SJCRH30 (cell line): ENCODE results near the gene TRIO. TPM values are rescaled to one million over a fixed set of nuclear protein-coding genes. Genes with fewer than 3 reads are reported as not detected.

ENCODE experiments used
- DNase-seq, 2 experiments: peaks; one replicate each; pipeline ENCODE4 v3.0.0-alpha.2; 2015 to 2020
- H3K27ac ChIP-seq: fragments of 250-450 bp; sonication (Bioruptor Pico); 2 replicates; pipeline ENCODE4 v1.5.1; 2020; ENCODE audit warnings: mild to moderate bottlenecking, moderate library complexity
- H3K27me3 ChIP-seq: fragments of 250-450 bp; sonication (Bioruptor Pico); 2 replicates; pipeline ENCODE4 v1.5.1; 2020; ENCODE audit warnings: mild to moderate bottlenecking, moderate library complexity
- H3K36me3 ChIP-seq: fragments of 250-450 bp; sonication (Bioruptor Pico); 2 replicates; pipeline ENCODE4 v1.5.1; 2020; ENCODE audit warnings: mild to moderate bottlenecking, moderate library complexity
- H3K4me1 ChIP-seq: fragments of 250-450 bp; sonication (Bioruptor Pico); 2 replicates; pipeline ENCODE4 v1.5.1; 2020; ENCODE audit warnings: mild to moderate bottlenecking, moderate library complexity
- H3K4me3 ChIP-seq: fragments of 250-450 bp; sonication (Bioruptor Pico); 2 replicates; pipeline ENCODE4 v1.5.1; 2020; ENCODE audit warnings: mild to moderate bottlenecking, moderate library complexity
- H3K9me3 ChIP-seq: fragments of 250-450 bp; sonication (Bioruptor Pico); replicated peaks from 2 replicates; pipeline ENCODE4 v1.5.1; 2020; ENCODE audit warnings: mild to moderate bottlenecking, moderate library complexity
- total RNA-seq: library from RNA; depleted of rRNA; stranded (reverse); fragments of >200 nt; shearing (Covaris generic); gene quantifications from 2 replicates; pipeline ENCODE4 v1.2.3, GENCODE V29; 2014

TRIO gene
- total RNA-seq, 1 experiment from 2014 or later = 82.9 TPM

DNA sequence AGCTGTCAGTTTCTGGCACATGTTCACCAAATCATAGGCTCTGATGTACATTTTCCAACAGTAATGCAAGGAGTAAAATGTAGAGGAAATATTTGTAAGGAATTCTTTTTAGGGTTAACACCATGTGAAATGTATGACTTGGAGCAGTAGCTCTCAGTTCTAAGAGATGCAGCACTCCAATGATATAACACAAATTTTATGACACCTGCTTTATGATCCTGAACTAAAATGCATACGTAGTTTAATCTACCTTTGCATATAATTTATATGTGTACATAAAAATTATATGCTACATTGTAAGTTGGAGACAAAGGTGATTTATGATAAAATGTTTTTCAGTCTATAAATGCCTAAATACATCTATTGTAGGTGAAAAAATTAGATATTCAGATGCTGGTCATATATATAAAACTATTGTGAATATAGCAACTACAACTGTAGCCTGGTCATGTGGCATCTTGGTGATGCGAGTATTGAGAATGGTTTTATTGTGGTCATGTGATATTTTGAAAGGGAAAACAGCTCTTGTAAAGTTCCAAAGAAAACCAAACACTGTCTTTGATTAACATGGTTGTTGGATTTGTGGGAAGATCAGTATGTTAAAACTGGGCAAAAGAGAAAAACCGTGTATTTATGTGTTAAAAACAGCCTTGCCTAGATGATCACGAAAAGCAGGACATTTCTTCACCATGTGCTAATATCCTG, 171.0 kb downstream of the TRIO start:
- Histone ChIP-seq H3K9me3 (no peaks in the 10 kb centered on the region), H3K27me3 (no peaks in the 10 kb centered on the region), H3K4me3 (no peak overlapping the region), H3K36me3 (peaks cover 9% of the 10 kb centered on the region), H3K4me1 (no peaks in the 10 kb centered on the region), H3K27ac (no peak overlapping the region)
- DNase-seq = no peak

DNA sequence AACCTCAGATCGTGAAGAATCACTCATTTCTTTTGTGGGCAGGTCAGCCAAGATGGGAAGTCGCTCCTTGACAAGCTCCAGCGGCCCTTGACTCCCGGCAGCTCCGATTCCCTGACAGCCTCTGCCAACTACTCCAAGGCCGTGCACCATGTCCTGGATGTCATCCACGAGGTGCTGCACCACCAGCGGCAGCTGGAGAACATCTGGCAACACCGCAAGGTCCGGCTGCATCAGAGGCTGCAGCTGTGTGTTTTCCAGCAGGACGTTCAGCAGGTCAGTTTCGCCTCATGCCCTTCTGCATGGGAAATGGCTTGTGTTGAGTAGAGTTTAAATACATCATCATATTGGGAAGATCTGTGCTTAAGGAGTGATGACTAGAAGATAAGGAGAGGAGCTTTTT, 173.3 kb downstream of the TRIO start:
- Histone ChIP-seq H3K9me3 (no peaks in the 10 kb centered on the region), H3K36me3 (peaks cover 14% of the 10 kb centered on the region), H3K27me3 (no peaks in the 10 kb centered on the region), H3K4me1 (no peaks in the 10 kb centered on the region), H3K27ac (no peak overlapping the region), H3K4me3 (no peak overlapping the region)
- no peak for DNase-seq

DNA sequence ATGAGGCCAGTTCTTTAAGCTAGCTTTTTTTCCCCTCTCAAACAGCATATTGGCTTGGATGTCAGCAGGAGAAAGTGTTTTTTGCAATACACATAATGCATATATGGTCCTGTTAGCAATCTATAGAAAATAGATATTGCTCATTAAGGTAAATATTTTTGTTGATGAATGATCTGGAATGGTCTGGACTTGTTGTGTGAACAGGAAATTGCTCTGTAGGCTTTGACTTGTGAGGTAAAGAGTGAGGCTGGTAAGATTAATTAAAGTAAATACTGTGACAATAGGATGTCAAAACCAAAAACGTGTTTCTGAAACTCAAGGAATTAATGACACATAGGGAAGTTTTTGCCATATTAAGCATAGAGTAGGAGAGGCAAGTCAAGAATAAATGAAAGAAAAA, 176.0 kb downstream of the TRIO start:
- no peaks in the 10 kb centered on the region for H3K27me3 ChIP-seq
- H3K4me3 ChIP-seq = no peak overlapping the region
- DNase-seq = no peak
- H3K36me3 ChIP-seq = peaks cover 12% of the 10 kb centered on the region
- H3K27ac ChIP-seq = no peak overlapping the region
- no peaks in the 10 kb centered on the region for H3K4me1 ChIP-seq
- H3K9me3 ChIP-seq = no peaks in the 10 kb centered on the region

DNA sequence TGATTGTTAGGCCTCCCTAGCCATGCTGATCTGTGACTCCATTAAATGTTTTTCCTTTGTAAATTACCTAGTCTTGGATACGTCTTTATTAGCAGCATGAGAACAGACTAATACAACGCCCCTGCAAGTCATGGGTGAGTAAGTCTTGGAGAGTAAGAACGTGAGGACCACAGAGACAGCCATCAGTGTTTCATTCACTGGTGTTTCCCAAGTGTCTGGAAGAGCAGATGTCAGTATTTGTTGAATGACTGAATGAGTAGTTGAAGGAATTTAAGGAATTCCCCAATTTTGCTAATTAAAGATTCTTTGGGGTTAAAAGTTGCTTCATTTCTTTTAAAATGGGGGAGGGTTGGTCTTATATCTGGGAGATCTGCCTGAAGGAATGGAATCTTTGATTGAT, 178.8 kb downstream of the TRIO start:
- H3K9me3 ChIP-seq = no peaks in the 10 kb centered on the region
- H3K27me3 ChIP-seq = no peaks in the 10 kb centered on the region
- no peaks in the 10 kb centered on the region for H3K4me1 ChIP-seq
- no peak overlapping the region for H3K4me3 ChIP-seq
- DNase-seq = no peak
- H3K27ac ChIP-seq = no peak overlapping the region
- peaks cover 12% of the 10 kb centered on the region for H3K36me3 ChIP-seq

DNA sequence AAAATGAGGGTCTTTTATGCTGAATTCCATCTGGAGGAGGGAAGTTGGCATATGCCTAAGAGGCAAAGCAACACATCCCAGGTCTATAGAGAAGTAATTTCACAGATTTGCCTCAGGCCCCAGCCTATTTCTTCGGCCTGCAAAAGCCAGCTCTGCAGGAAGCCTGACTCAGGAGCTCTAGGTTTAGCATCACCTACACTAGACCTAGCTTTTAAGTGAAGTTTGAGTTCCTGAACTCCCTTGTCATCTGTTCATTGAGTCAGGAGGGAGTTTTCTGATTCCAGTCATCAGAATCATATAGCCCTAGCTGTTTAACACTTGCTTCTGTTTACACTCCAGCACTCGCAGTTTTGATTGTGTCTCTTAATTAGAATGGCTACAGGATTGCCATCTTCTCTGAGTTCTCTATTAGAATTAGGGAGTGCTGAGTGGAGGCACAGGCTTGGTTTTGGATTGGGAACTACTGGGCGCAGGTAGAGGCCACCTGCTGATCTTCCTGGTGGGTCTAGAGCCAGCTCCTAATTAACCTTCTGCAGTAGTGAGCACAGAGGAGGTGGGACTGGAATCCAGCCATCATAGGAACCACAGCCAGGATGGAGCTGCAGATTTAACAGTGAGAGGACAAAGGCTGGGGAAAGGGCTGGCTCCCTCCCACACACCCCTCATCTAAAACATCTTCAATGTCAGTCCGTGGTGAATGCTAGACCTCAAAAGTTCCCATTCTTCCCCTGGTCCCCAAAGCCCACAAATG, 179.5 kb downstream of the TRIO start:
- H3K9me3 ChIP-seq = no peaks in the 10 kb centered on the region
- H3K27me3 ChIP-seq = no peaks in the 10 kb centered on the region
- DNase-seq = no peak
- H3K4me1 ChIP-seq = no peaks in the 10 kb centered on the region
- no peak overlapping the region for H3K4me3 ChIP-seq
- H3K36me3 ChIP-seq = peaks cover 5% of the 10 kb centered on the region
- no peak overlapping the region for H3K27ac ChIP-seq

DNA sequence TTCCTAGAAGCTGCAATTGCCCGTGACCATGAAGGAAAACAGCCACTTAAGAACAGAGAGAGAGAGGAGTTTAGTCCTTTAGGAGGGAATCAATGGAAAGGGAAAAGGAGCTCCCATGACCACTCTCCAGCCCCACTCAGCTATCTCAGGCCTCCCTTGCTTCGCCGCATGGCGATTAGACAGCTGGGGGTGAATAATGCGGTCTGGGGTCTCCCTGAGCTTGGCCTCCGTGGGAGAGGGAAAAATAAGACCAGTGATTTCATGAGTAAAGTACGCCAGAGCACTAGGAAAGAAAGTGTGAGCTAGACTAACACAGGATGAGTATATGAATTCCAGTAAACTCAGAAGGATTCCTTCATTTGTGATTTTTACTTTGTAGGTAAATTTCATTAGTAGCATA, 180.3 kb downstream of the TRIO start:
- H3K4me3 ChIP-seq = no peak overlapping the region
- H3K9me3 ChIP-seq = no peaks in the 10 kb centered on the region
- no peaks in the 10 kb centered on the region for H3K27me3 ChIP-seq
- peaks cover 8% of the 10 kb centered on the region for H3K36me3 ChIP-seq
- DNase-seq = no peak
- no peaks in the 10 kb centered on the region for H3K4me1 ChIP-seq
- H3K27ac ChIP-seq = no peak overlapping the region

DNA sequence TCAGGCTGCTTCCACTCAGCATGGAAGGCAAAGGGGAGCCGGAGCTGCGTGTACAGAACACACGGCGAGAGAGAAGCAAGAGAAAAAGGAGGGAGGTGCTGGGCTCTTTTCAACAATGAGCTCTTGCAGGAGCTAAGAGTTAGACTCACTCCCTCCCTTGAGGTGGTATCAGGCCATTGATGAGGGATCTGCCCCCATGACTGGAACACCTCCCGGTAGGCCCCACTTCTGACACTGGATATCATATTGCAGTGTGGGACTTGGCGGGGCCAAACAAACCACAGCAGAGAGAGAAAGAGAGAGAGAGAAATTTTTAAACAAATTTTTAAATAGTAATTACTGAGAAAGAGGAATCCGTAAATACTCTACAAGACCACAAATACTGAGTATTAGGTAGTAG, 182.2 kb downstream of the TRIO start:
- H3K27ac ChIP-seq = no peak overlapping the region
- peaks cover 8% of the 10 kb centered on the region for H3K36me3 ChIP-seq
- no peaks in the 10 kb centered on the region for H3K27me3 ChIP-seq
- H3K4me3 ChIP-seq = no peak overlapping the region
- H3K4me1 ChIP-seq = no peaks in the 10 kb centered on the region
- DNase-seq = no peak
- H3K9me3 ChIP-seq = no peaks in the 10 kb centered on the region

DNA sequence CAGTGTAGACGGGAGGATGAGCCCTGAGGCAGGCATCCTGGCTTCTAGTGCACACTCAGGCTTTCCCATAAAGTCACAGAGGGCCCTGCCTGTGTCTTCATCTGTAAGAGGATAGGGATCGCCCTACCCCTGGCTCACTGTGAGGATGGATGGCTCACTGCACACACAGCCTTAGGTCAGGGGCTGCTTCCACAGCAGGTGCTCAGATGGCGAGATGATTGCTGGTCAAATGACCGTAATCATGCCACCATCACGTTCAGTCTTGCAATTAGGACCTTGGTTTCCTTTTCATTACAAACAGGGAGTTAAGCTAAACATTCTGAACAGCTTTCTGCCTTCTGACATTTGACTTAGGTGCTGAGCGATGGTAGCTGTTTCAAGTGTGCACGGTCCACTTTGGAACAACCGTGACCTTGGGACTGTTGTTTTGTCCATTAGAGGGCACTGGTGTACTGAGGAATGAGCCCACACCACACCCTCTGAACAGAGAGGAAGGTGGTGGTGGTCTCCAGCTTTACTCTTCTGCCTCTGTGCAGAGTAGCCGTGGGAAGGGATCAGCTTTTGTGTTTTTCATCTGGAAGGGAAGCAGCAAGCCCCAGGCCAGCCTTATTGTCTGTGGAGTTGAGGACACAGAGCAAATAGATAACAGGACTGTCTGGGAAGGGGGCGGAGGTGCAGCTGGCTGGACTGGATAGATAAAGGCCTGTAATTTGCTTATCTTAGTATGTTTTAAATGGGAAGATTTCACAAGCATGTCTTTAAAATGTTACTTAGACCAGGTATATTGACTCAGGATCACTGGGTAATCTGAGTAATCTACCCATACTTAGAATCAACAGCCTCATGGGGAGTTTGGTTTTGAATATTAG, 183.1 kb downstream of the TRIO start:
- no peaks in the 10 kb centered on the region for H3K4me1 ChIP-seq
- no peaks in the 10 kb centered on the region for H3K27me3 ChIP-seq
- peaks cover 3% of the 10 kb centered on the region; the same call in 1 of the 2 replicates for H3K36me3 ChIP-seq
- H3K9me3 ChIP-seq = no peaks in the 10 kb centered on the region
- peak in 1 of 2 experiments; percentile 14 for DNase-seq
- H3K4me3 ChIP-seq = no peak overlapping the region
- H3K27ac ChIP-seq = no peak overlapping the region

DNA sequence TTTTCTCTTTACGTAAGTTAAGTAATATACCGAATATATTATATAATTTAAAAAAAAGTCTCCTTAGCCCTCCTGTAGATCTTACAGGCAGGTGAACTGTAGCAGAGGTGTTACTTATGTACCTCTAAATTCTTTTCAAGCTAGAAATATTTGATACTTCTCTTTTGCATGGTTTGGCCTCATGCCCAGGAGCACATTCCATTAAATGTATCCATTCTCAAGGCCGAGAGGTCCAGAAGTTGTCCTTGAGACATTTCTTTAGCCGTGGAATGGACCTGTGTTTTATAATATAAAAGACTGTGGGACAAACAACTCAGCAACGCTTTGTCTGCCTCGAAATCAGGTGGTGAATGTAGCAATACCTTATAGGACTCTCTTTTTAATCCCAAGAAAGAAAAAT, 184.5 kb downstream of the TRIO start:
- no peak overlapping the region for H3K27ac ChIP-seq
- DNase-seq = no peak
- no peaks in the 10 kb centered on the region for H3K9me3 ChIP-seq
- no peaks in the 10 kb centered on the region for H3K4me1 ChIP-seq
- H3K4me3 ChIP-seq = no peak overlapping the region
- no peaks in the 10 kb centered on the region for H3K27me3 ChIP-seq
- peaks cover 3% of the 10 kb centered on the region; the same call in 1 of the 2 replicates for H3K36me3 ChIP-seq

DNA sequence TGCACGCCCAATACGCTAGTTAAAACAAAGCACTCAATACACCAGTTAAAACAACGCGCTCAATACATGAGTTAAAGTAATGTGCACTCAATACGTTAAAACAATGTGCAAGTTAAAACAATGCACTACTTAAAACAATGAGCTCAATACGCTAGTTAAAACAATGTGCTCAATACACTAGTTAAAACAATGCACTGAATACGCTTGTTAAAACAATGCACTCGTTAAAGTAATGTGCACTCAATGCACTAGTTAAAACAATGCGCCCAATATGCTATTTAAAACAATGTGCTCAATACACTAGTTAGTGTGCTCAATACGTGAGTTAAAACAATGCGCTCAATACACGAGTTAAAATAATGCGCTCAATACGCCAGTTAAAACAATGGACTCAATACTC, 185.0 kb downstream of the TRIO start:
- H3K36me3 ChIP-seq = 0 out of 2 replicates have a peak, but pooled peaks cover 3% of the 10 kb centered on the region
- no peak overlapping the region for H3K27ac ChIP-seq
- no peak overlapping the region for H3K4me3 ChIP-seq
- no peak for DNase-seq
- no peaks in the 10 kb centered on the region for H3K4me1 ChIP-seq
- no peaks in the 10 kb centered on the region for H3K27me3 ChIP-seq
- H3K9me3 ChIP-seq = no peaks in the 10 kb centered on the region

DNA sequence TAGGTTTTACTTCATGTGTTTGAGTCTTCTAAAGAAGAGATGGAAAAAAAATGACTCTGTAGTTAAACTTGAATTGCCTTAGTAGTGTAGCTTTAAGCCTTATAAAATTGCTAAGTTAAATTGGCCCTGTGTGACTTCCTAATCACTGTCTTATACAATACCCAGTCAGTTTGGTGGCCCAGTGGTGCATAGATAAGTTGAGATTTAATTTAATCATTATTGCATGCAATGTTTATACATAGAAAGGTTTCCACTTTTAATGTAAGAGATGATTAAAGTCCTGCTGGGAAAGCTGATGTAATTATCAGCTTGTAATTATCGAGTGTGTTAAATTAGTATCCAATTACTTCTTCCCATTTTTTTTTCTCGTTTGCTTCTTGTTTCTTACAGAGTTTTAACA, 187.1 kb downstream of the TRIO start:
- no peaks in the 10 kb centered on the region for H3K27me3 ChIP-seq
- no peak overlapping the region for H3K27ac ChIP-seq
- no peak overlapping the region for H3K4me3 ChIP-seq
- 0 out of 2 replicates have a peak, but pooled peaks cover 3% of the 10 kb centered on the region for H3K36me3 ChIP-seq
- H3K4me1 ChIP-seq = no peaks in the 10 kb centered on the region
- no peaks in the 10 kb centered on the region for H3K9me3 ChIP-seq
- no peak for DNase-seq

DNA sequence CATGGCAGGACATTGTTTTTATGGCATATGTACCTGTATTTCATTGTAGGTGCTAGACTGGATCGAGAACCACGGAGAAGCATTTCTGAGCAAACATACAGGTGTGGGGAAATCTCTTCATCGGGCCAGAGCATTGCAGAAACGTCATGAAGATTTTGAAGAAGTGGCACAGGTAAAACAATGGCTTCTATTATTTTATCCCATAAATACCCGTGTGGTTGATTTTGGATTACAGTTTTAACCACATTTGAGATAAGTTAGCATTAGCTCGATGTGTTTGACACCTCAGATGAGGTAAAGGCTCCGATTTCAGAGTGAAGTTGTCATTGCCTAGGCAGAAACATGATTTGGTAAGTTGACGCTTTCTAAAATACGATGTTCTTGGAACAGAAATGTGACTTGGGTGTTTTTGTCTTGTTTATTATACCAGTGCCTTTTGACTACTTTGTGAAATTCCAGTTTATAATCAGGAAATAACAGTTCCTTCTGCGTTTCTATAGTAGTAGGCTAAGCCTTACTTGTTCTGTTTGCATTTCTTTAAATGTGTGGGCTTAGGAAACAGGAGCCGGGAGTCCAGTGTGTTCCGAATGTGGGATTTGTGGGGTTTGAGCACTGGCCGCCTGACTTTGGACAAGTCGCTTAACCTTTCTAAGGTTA, 187.7 kb downstream of the TRIO start:
- Histone ChIP-seq H3K4me1 (no peaks in the 10 kb centered on the region), H3K27ac (no peak overlapping the region), H3K27me3 (no peaks in the 10 kb centered on the region), H3K36me3 (0 out of 2 replicates have a peak, but pooled peaks cover 3% of the 10 kb centered on the region), H3K9me3 (no peaks in the 10 kb centered on the region), H3K4me3 (no peak overlapping the region)
- DNase-seq = no peak

DNA sequence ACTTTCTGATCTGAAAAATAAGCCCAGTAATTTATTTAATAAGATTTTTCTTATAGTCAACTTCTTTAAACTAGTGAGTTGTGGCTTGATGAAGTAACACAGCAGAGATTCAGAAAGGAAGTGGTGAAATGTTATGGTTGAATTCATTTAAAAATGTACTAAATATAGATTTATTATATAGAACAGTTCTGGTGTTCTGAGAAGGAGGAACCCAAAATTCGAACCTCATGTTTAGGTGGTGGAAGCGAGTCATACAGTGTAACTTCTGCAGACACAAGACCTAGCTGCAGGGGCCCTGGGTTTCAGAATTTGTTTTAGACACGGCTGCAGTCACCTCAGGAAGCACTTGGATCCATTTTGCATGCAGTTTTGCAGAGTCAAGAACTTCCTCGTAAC, 188.2 kb downstream of the TRIO start:
- H3K4me3 ChIP-seq = no peak overlapping the region
- no peaks in the 10 kb centered on the region for H3K4me1 ChIP-seq
- DNase-seq = no peak
- H3K27me3 ChIP-seq = no peaks in the 10 kb centered on the region
- 0 out of 2 replicates have a peak, but pooled peaks cover 3% of the 10 kb centered on the region for H3K36me3 ChIP-seq
- H3K9me3 ChIP-seq = no peaks in the 10 kb centered on the region
- no peak overlapping the region for H3K27ac ChIP-seq

DNA sequence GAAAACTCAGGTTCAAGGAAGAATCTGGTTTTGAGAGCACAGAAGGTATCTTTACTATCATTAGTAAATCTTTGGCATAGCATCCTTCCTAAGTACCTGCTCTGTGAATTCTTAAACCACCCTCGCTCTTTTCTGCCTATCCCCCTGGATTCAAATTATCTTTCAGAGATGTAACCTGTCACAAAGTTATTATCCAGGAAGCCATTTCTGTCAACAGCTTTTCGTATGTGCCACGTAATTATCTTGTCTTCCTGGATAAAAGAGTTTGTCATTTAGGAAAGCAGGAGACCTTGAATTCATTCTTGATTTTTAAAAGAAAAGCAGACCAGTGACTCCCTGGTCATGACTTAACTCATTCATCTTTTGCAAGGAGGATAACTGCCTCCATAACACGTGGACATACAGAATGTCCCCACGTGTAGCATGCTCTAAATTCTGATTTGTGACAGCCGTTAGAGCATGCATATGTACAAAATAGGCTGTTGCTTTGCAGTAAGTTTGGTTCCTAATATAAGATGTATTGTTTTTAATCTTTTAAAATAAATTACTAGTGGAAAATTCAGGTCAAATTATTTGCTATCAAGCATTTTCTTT, 189.0 kb downstream of the TRIO start:
- Histone ChIP-seq H3K27me3 (no peaks in the 10 kb centered on the region), H3K27ac (no peak overlapping the region), H3K36me3 (0 out of 2 replicates have a peak, but pooled peaks cover 3% of the 10 kb centered on the region), H3K4me3 (no peak overlapping the region), H3K9me3 (no peaks in the 10 kb centered on the region), H3K4me1 (no peaks in the 10 kb centered on the region)
- DNase-seq = no peak
